OCI-LY7 (cell line): ENCODE results near the gene ZNF536.

Experiments
- CTCF ChIP-seq: fragments of 200-600 bp; sonication (generic); conservative IDR thresholded peaks from 2 replicates; pipeline ENCODE4 v1.5.1; 2014; ENCODE audit warnings: mild to moderate bottlenecking, antibody characterized with exemption, low read length, moderate library complexity, mixed read lengths
- EZH2phosphoT487 ChIP-seq: fragments of 200-600 bp; sonication (generic); IDR thresholded peaks from 2 replicates; pipeline ENCODE4 v1.6.1; 2018; ENCODE audit warnings: low read depth, borderline replicate concordance, mild to moderate bottlenecking, mixed run types, antibody characterized with exemption, low read length, moderate library complexity, mixed read lengths

DNA sequence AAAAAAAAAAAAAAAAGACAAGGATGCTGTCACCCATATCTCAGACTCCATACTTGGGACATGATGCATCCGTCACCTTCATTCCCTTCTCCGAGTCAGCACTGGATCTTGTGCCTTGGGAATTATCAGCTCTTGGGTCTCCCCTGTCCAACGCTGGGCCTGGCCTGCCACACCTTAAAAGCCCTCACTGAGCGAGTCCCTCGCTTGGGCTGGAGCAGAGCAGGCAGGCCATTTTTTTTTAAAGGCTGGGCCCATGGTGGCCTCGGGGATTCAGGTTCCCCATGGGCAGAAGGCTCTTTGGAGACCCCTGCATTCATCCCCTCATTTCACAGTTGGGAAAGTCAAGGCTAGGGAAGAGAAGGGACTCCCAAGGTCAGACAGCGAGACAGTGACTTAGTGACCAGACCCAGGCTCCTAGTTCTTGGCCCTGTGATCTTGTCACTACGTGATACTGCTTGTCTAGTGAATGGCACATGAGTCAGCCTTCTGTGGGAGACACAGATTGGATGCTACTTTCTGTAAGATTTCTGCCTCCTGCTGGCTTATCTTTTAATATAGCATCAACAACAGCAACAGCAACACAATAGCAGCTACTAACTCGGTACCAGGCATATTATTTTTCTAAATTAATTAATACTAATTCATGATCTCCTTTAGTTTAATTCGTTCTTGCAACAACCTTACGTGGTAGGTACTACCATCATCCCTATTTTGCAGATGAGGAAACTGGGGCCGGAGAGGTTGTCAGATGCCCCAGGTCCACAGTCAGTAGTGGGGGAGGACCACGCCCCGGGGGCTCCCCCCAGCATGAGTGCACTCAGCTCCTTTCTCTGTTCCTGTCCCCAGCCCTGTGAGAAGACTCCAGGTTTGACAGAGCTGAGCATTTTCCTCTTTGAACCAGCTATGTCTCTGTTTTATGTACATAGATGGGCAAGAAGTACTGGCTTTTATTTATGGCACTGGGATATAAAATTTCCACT, 27.4 kb upstream of the ZNF536 start:
- no peak for TF ChIP-seq CTCF
- TF ChIP-seq EZH2phosphoT487, result no peak
